GM23338 (cell line): ENCODE results near the gene LIFR. TPM values are rescaled to one million over a fixed set of nuclear protein-coding genes. Genes with fewer than 3 reads are reported as not detected.

Experiments used
- ATAC-seq: fragments of 200-7000 bp; cut with Tn5 transposase; 3 replicates; pipeline ENCODE4 v1.9.1; 2020
- DNase-seq: peaks from one replicate; pipeline ENCODE4 v3.0.0-alpha.2; 2015; ENCODE audit warnings: low spot score
- H2AFZ ChIP-seq: fragments of 200-600 bp; sonication (generic); 2 replicates; pipeline ENCODE4 v1.8.0; 2016; ENCODE audit warnings: antibody characterized with exemption, mild to moderate bottlenecking, moderate library complexity
- H3F3A ChIP-seq: fragments of 200-600 bp; sonication (generic); replicated peaks from 2 replicates; pipeline ENCODE4 v1.8.0; 2017; ENCODE audit warnings: antibody characterized with exemption, mixed run types, low read depth
- H3K27ac ChIP-seq: fragments of 200-600 bp; sonication (generic); 2 replicates; pipeline ENCODE4 v1.6.1; 2016; ENCODE audit warnings: low read depth
- H3K27me3 ChIP-seq: fragments of 200-600 bp; sonication (generic); 2 replicates; pipeline ENCODE4 v1.8.0; 2016; ENCODE audit warnings: mild to moderate bottlenecking, mixed run types, moderate library complexity; ENCODE audit not compliant: insufficient read depth
- H3K36me3 ChIP-seq: fragments of 200-600 bp; sonication (generic); 2 replicates; pipeline ENCODE4 v1.8.0; 2016; ENCODE audit warnings: mild to moderate bottlenecking; ENCODE audit not compliant: insufficient read depth
- H3K4me1 ChIP-seq: fragments of 200-600 bp; sonication (generic); 2 replicates; pipeline ENCODE4 v1.8.0; 2016; ENCODE audit warnings: mild to moderate bottlenecking, moderate library complexity; ENCODE audit not compliant: insufficient read depth
- H3K4me2 ChIP-seq: fragments of 200-600 bp; sonication (generic); 2 replicates; pipeline ENCODE4 v1.7.1; 2017; ENCODE audit warnings: mixed run types
- H3K4me3 ChIP-seq: fragments of 200-600 bp; sonication (generic); 2 replicates; pipeline ENCODE4 v1.6.1; 2016; ENCODE audit warnings: mixed run types
- H3K79me2 ChIP-seq: fragments of 200-600 bp; sonication (generic); replicated peaks from 2 replicates; pipeline ENCODE4 v1.8.0; 2017; ENCODE audit warnings: mild to moderate bottlenecking; ENCODE audit not compliant: insufficient read depth
- H3K9me2 ChIP-seq: fragments of 200-600 bp; sonication (generic); 2 replicates; pipeline ENCODE4 v1.8.0; 2017; ENCODE audit not compliant: insufficient read depth
- H4K20me1 ChIP-seq: fragments of 200-600 bp; sonication (generic); replicated peaks from 2 replicates; pipeline ENCODE4 v1.8.0; 2017; ENCODE audit warnings: mild to moderate bottlenecking; ENCODE audit not compliant: insufficient read depth
- H3K27ac Mint-ChIP-seq: 2 replicates; pipeline ENCODE4 v1.8.0; 2020; ENCODE audit warnings: inconsistent platforms, mild to moderate bottlenecking, moderate library complexity, mixed read lengths
- H3K27me3 Mint-ChIP-seq: 3 replicates; pipeline ENCODE4 v1.8.0; 2022; ENCODE audit warnings: low read depth, mild to moderate bottlenecking, moderate library complexity, mixed read lengths, inconsistent platforms; ENCODE audit not compliant: insufficient read depth, poor library complexity
- H3K36me3 Mint-ChIP-seq: 3 replicates; pipeline ENCODE4 v1.8.0; 2021; ENCODE audit warnings: low read depth, mild to moderate bottlenecking, inconsistent platforms, moderate library complexity, mixed read lengths
- H3K4me1 Mint-ChIP-seq: 3 replicates; pipeline ENCODE4 v1.8.0; 2020; ENCODE audit warnings: mild to moderate bottlenecking, inconsistent platforms, mixed read lengths
- H3K4me3 Mint-ChIP-seq: 3 replicates; pipeline ENCODE4 v1.8.0; 2021; ENCODE audit warnings: moderate library complexity, mild to moderate bottlenecking, inconsistent platforms, mixed read lengths
- H3K9me3 Mint-ChIP-seq: 3 replicates; pipeline ENCODE4 v1.8.0; 2020; ENCODE audit warnings: moderate library complexity, mild to moderate bottlenecking, inconsistent platforms, mixed read lengths
- JUNB ChIP-seq: IDR thresholded peaks from one replicate; pipeline ENCODE4 v1.6.1; 2016; ENCODE audit warnings: antibody characterized with exemption; ENCODE audit not compliant: unreplicated experiment
- POLR2AphosphoS5 ChIP-seq: IDR thresholded peaks from 2 replicates; pipeline ENCODE4 v1.6.1; 2016; ENCODE audit warnings: antibody characterized with exemption, low read depth
- STAT1 ChIP-seq: IDR thresholded peaks from one replicate; pipeline ENCODE4 v1.6.1; 2016; ENCODE audit warnings: antibody characterized with exemption; ENCODE audit not compliant: unreplicated experiment
- polyA plus RNA-seq: library from polyadenylated mRNA; unstranded; fragments of >200 nt; fragmentation: Nextera tagmentation; extraction: Ambion mirVana; gene quantifications from 2 replicates; pipeline ENCODE4 v1.2.1, GENCODE V29; 2016
- total RNA-seq: library from RNA; depleted of rRNA; stranded (reverse); fragments of >200 nt; shearing (Covaris generic); gene quantifications from 2 replicates; pipeline ENCODE4 v1.2.3, GENCODE V29; 2014
- TF ChIP-seq, protein P1 (sequence below): IDR thresholded peaks from one replicate; pipeline ENCODE4 v1.6.1; 2018; ENCODE audit warnings: antibody characterized with exemption; ENCODE audit not compliant: unreplicated experiment
- TF ChIP-seq, protein P2 (sequence below), 2 experiments: fragments of 200-600 bp in 1 of 2; sonication (generic) in 1 of 2; conservative IDR thresholded peaks; 2 replicates each; pipeline versions ENCODE4 v1.5.1 to v1.6.1; 2016 to 2017; ENCODE audit warnings: antibody characterized with exemption in 2 of 2, low read depth in 2 of 2, mild to moderate bottlenecking in 2 of 2, moderate library complexity in 1 of 2
- TF ChIP-seq, protein P3 (sequence below): fragments of 250-450 bp; sonication (Bioruptor Pico); IDR thresholded peaks from 2 replicates; pipeline ENCODE4 v1.5.0; 2020; ENCODE audit warnings: mild to moderate bottlenecking, moderate library complexity

LIFR gene
- total and polyA plus RNA-seq, 2 experiments from 2014 or later = 11.0 to 25.2 TPM

DNA sequence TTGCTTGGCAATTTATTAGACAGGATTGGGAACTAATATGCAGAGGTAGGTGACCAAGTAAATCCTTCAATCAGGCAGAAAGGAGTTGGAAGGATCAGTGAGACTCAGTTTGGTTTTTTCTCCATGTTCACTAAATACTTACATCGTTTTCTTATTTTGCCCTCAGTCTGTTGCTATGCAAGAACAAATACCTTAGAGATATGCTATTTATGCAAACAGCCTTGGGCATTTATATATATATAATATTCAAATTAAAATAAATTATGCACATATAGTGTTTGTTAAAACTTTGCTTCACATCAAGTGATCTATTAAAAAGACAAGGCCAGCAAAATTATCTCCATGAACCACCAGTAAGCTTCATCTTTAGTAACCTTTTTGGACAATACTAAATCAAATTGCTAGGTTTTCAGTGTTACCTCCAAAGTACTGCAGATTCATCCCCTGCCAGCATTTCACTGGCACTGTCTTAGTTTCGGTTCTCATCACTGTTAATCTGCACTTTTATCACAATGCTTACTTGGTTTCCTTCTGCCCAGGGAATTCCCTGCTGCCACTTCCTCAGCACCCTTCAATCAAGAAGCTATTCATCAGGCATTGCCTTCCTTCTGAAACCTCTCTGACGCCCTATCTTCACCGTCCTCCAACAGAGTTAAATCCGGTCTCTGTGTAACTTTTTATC is 26.0 kb upstream of the LIFR start (continued):
- TF ChIP-seq, protein P1, sequence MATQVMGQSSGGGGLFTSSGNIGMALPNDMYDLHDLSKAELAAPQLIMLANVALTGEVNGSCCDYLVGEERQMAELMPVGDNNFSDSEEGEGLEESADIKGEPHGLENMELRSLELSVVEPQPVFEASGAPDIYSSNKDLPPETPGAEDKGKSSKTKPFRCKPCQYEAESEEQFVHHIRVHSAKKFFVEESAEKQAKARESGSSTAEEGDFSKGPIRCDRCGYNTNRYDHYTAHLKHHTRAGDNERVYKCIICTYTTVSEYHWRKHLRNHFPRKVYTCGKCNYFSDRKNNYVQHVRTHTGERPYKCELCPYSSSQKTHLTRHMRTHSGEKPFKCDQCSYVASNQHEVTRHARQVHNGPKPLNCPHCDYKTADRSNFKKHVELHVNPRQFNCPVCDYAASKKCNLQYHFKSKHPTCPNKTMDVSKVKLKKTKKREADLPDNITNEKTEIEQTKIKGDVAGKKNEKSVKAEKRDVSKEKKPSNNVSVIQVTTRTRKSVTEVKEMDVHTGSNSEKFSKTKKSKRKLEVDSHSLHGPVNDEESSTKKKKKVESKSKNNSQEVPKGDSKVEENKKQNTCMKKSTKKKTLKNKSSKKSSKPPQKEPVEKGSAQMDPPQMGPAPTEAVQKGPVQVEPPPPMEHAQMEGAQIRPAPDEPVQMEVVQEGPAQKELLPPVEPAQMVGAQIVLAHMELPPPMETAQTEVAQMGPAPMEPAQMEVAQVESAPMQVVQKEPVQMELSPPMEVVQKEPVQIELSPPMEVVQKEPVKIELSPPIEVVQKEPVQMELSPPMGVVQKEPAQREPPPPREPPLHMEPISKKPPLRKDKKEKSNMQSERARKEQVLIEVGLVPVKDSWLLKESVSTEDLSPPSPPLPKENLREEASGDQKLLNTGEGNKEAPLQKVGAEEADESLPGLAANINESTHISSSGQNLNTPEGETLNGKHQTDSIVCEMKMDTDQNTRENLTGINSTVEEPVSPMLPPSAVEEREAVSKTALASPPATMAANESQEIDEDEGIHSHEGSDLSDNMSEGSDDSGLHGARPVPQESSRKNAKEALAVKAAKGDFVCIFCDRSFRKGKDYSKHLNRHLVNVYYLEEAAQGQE = no peak
- no peak for TF ChIP-seq POLR2AphosphoS5
- TF ChIP-seq JUNB = no peak
- no peak for TF ChIP-seq STAT1
- TF ChIP-seq, protein P2, sequence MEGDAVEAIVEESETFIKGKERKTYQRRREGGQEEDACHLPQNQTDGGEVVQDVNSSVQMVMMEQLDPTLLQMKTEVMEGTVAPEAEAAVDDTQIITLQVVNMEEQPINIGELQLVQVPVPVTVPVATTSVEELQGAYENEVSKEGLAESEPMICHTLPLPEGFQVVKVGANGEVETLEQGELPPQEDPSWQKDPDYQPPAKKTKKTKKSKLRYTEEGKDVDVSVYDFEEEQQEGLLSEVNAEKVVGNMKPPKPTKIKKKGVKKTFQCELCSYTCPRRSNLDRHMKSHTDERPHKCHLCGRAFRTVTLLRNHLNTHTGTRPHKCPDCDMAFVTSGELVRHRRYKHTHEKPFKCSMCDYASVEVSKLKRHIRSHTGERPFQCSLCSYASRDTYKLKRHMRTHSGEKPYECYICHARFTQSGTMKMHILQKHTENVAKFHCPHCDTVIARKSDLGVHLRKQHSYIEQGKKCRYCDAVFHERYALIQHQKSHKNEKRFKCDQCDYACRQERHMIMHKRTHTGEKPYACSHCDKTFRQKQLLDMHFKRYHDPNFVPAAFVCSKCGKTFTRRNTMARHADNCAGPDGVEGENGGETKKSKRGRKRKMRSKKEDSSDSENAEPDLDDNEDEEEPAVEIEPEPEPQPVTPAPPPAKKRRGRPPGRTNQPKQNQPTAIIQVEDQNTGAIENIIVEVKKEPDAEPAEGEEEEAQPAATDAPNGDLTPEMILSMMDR (conservative IDR thresholded peaks at IDR 0.05; ENCODE audit: low read depth in 2 of 2) = no peak

DNA sequence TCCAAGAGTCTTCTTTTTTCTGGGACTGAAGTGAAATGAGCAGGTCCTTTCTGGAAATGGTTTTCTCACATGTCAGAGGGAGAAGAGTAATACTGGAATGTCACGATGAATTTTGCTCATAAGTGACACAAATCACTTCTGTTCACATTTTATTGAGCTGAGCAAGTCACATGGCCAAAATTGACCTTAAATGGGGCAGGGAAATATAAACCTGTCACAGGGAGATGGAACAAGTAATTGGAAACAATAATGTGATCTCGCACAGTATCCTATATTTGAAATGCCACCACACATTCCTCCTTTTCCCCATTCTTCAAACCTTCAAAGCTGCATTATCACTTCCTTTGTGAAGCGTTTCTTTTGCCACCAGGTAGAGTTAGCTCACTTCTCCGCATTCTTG is 25.2 kb upstream of the LIFR start:
- TF ChIP-seq, protein P3, sequence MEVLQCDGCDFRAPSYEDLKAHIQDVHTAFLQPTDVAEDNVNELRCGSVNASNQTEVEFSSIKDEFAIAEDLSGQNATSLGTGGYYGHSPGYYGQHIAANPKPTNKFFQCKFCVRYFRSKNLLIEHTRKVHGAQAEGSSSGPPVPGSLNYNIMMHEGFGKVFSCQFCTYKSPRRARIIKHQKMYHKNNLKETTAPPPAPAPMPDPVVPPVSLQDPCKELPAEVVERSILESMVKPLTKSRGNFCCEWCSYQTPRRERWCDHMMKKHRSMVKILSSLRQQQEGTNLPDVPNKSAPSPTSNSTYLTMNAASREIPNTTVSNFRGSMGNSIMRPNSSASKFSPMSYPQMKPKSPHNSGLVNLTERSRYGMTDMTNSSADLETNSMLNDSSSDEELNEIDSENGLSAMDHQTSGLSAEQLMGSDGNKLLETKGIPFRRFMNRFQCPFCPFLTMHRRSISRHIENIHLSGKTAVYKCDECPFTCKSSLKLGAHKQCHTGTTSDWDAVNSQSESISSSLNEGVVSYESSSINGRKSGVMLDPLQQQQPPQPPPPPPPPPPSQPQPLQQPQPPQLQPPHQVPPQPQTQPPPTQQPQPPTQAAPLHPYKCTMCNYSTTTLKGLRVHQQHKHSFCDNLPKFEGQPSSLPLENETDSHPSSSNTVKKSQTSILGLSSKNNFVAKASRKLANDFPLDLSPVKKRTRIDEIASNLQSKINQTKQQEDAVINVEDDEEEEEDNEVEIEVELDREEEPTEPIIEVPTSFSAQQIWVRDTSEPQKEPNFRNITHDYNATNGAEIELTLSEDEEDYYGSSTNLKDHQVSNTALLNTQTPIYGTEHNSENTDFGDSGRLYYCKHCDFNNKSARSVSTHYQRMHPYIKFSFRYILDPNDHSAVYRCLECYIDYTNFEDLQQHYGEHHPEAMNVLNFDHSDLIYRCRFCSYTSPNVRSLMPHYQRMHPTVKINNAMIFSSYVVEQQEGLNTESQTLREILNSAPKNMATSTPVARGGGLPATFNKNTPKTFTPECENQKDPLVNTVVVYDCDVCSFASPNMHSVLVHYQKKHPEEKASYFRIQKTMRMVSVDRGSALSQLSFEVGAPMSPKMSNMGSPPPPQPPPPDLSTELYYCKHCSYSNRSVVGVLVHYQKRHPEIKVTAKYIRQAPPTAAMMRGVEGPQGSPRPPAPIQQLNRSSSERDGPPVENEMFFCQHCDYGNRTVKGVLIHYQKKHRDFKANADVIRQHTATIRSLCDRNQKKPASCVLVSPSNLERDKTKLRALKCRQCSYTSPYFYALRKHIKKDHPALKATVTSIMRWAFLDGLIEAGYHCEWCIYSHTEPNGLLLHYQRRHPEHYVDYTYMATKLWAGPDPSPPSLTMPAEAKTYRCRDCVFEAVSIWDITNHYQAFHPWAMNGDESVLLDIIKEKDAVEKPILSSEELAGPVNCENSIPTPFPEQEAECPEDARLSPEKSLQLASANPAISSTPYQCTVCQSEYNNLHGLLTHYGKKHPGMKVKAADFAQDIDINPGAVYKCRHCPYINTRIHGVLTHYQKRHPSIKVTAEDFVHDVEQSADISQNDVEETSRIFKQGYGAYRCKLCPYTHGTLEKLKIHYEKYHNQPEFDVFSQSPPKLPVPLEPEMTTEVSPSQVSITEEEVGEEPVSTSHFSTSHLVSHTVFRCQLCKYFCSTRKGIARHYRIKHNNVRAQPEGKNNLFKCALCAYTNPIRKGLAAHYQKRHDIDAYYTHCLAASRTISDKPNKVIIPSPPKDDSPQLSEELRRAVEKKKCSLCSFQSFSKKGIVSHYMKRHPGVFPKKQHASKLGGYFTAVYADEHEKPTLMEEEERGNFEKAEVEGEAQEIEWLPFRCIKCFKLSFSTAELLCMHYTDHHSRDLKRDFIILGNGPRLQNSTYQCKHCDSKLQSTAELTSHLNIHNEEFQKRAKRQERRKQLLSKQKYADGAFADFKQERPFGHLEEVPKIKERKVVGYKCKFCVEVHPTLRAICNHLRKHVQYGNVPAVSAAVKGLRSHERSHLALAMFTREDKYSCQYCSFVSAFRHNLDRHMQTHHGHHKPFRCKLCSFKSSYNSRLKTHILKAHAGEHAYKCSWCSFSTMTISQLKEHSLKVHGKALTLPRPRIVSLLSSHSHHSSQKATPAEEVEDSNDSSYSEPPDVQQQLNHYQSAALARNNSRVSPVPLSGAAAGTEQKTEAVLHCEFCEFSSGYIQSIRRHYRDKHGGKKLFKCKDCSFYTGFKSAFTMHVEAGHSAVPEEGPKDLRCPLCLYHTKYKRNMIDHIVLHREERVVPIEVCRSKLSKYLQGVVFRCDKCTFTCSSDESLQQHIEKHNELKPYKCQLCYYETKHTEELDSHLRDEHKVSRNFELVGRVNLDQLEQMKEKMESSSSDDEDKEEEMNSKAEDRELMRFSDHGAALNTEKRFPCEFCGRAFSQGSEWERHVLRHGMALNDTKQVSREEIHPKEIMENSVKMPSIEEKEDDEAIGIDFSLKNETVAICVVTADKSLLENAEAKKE (CRISPR knock-in tag) = no peak
- no peaks in the 10 kb centered on the region for H3K79me2 ChIP-seq
- 0 out of 2 replicates have a peak, but pooled peaks cover 3% of the 10 kb centered on the region for H3K9me2 ChIP-seq
- H4K20me1 ChIP-seq = no peaks in the 10 kb centered on the region
- no peak overlapping the region for H3K27ac ChIP-seq
- DNase-seq (no peak), ATAC-seq (no peak)
- Mint-ChIP-seq H3K27ac (no peak overlapping the region), H3K4me3 (no peak overlapping the region), H3K9me3 (no peaks in the 10 kb centered on the region), H3K36me3 (no peaks in the 10 kb centered on the region), H3K27me3 (peaks cover 6% of the 10 kb centered on the region), H3K4me1 (peaks cover 14% of the 10 kb centered on the region)
- H3K4me2 ChIP-seq = peak overlapping the region; percentile 20; the same call in 1 of the 2 replicates
- H3K4me3 ChIP-seq = no peak overlapping the region
- 0 out of 2 replicates have a peak, but pooled peaks cover 4% of the 10 kb centered on the region for H3K4me1 ChIP-seq
- no peaks in the 10 kb centered on the region for H3K36me3 ChIP-seq
- peak overlapping the region; percentile 74; the same call in 1 of the 2 replicates for H2AFZ ChIP-seq
- no peaks in the 10 kb centered on the region for H3K27me3 ChIP-seq
- no peaks in the 10 kb centered on the region for H3F3A ChIP-seq
